Stimulated activated CD4-positive, alpha-beta T cell treated with anti-CD3 and anti-CD28 coated beads, TNF-alpha, amount 100 ng/mL, for 24 hours (primary cell): Measurements from ENCODE around the gene OR2T11.
"Not testable (repeated sequence)": the region's sequence is repeated elsewhere in the genome, so short reads cannot be mapped to it uniquely, and the experiment has no call there.

ENCODE experiments used
- DNase-seq, 3 experiments: peaks; one replicate each; pipeline ENCODE4 v3.0.0-alpha.2; 2020; ENCODE audit warnings: low read depth in 3 of 3

The OR2T11 gene

GRCh38 chr1:248618878-248619277, 16.0 kb downstream of the OR2T11 start:
- DNase-seq: peak; percentile 11 to 59 (median 24)

GRCh38 chr1:248618119-248618518, 16.8 kb downstream of the OR2T11 start:
- no peak for DNase-seq

- no peak for DNase-seq
Measured at GRCh38 chr1:248613742-248614141, 21.1 kb downstream of the OR2T11 start.

- peak in 1 of 3 experiments; percentile 5 for DNase-seq
Measured at GRCh38 chr1:248611883-248612414, 22.9 kb downstream of the OR2T11 start.

- DNase-seq: no peak
Measured at GRCh38 chr1:248610301-248610700, 24.6 kb downstream of the OR2T11 start.

GRCh38 chr1:248599396-248599795, 35.5 kb downstream of the OR2T11 start:
- DNase-seq: no peak

GRCh38 chr1:248597589-248597988, 37.3 kb downstream of the OR2T11 start, which contains the start of gene OR2T10:
Gene OR2T10 (minus strand): TSS chr1:248597700. CDS start chr1:248593768, 3,932 bp downstream.
- no peak for DNase-seq

GRCh38 chr1:248596615-248597014, 38.3 kb downstream of the OR2T11 start:
- no peak for DNase-seq

- DNase-seq: no peak
Measured at GRCh38 chr1:248593226-248593625, 41.7 kb downstream of the OR2T11 start.

- no peak for DNase-seq
Measured at GRCh38 chr1:248592655-248593054, 42.2 kb downstream of the OR2T11 start.

- no peak for DNase-seq
Measured at GRCh38 chr1:248590055-248590454, 44.8 kb downstream of the OR2T11 start.

- DNase-seq: no peak
Measured at GRCh38 chr1:248589334-248589733, 45.6 kb downstream of the OR2T11 start.

GRCh38 chr1:248585266-248585665, 49.6 kb downstream of the OR2T11 start:
- no peak for DNase-seq

GRCh38 chr1:248576260-248576980, 58.5 kb downstream of the OR2T11 start:
- no peak for DNase-seq

GRCh38 chr1:248574657-248575056, 60.2 kb downstream of the OR2T11 start, which contains the start of gene OR2T34:
Gene OR2T34 (minus strand): TSS chr1:248574757. CDS start chr1:248574757, 0 bp downstream.
- not testable (repeated sequence) for DNase-seq

- not testable (repeated sequence) for DNase-seq
Measured at GRCh38 chr1:248573856-248574255, 61.0 kb downstream of the OR2T11 start.
